ENCODE results near the gene PKP1.
A peak's percentile ranks its signal among the peaks of the same experiment; 100 is the strongest.

Gene PKP1

GRCh38 chr1:201351617-201352016 lies 68.3 kb downstream of the PKP1 start:
- no peak for DNase-seq (ENCODE audit: low spot score)

DNA sequence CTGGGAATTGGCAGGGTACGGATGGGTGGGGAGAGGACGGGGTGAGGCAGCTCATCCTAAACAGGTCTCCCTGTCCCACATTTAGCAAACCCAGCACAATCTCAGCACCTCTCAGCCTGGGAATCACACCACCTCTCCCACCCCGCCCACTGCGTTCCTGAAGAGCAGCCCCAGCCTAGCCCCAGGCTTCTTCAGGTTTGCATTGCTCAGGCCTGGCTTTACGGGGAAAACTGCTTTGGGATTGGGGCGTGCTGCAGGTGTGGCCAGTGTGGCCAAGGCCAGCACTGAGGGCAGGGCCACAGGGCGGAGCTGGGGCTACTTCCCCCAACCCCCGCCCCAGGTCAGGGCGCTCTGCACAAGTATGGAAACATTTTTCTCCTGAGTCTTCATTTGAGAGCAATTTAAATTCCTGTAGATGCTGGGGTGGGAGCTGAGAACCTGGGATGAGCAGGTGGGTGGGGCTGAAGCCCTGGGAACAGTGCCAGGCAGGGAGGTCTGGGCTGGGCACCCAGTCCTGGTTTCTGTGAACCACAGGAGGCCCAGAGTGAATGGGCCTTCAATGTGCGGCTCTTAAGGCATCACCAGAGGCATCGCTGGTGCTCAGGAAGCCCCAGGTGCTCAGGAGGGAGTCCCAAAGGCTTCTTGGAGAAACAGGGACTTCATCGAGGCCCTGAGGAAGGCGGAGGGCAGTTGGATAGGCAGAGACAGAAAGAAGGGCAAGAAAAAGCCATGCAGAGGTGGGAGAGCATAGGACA lies 70.1 kb downstream of the PKP1 start:
- DNase-seq (ENCODE audit: low spot score) = peak; percentile 30

DNA sequence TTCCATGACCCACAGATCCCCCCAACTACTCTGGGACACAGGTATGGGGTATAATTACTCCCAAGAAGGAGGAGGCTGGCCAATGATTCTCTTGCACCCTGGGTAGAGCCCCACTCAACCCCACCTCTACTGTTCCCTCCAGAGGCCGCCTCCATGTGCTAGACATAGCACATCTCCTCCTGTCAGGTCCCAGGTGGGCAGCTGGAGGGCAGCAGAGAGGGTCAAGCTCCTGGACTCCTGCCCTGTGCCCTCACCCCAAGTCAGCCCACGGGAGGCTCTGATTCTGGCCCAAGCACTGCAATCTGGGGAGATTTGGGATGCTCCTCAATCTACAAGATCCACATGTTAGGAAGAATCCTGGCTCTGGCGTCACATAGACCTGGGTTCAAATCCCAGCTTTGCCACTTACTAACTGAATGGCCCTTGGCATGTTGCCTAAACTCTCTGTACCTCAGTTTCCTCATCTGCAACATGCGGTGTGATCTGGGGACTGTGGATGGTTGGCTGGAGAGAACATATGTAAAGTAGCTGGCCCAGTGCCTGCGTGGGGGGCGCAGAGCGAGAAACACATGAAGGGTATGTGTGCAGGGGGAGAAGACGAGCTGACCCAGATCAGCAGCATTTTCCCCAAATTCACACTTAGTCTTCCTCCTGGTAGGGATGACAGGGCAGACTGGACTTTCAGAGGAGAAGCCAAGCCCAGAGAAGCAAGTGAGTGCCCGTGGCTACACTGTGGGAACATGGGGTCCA lies 71.0 kb downstream of the PKP1 start:
- DNase-seq (ENCODE audit: low spot score) = no peak

DNA sequence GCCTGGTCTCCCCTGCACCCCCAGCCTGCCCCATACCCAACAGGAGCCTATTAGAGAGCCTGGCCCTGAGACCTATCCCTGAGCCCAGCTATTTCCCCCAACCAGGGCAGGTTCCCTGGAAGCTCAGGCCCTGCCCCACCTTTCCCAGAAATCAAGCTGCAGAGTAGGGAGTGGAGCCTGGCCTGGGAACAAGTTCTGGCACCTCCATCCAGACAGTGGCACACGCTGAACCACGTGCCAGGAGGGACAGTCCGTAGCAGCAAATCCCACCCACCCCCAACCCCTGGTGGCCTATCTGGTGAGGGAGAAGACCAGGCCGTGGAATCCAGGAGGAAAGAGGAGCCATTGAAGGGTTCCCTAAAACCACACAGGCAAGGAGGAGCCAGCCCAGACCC lies 71.6 kb downstream of the PKP1 start:
- no peak for DNase-seq (ENCODE audit: low spot score)

GRCh38 chr1:201355471-201355870 lies 72.2 kb downstream of the PKP1 start:
- no peak for DNase-seq (ENCODE audit: low spot score)

DNA sequence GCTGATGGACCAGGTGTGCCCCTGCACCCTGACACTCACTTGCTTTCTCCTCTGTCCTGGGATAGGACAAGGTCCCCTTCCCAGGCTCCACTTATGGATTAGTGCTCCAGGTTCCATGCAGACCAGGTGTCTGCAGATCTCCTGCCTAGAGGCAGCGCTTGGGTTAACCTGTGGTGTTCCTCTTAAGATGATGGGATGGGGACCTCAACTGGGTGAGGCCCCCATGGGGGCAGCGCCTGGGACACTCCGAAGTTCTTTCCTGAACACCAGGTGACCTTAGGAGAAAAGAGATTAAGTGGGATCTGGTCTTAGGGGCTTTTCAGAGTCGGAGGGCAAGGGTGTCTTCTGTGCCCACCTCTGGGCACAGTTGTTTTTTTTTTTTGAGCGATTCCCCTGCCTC lies 72.9 kb downstream of the PKP1 start:
- DNase-seq (ENCODE audit: low spot score) = no peak

- no peak for DNase-seq (ENCODE audit: low spot score)
Observed at GRCh38 chr1:201356701-201357100, 73.4 kb downstream of the PKP1 start.

- no peak for DNase-seq (ENCODE audit: low spot score)
Observed at GRCh38 chr1:201357211-201357610, 73.9 kb downstream of the PKP1 start.

- DNase-seq (ENCODE audit: low spot score) = no peak
Observed at GRCh38 chr1:201357636-201358348, 74.5 kb downstream of the PKP1 start.

DNA sequence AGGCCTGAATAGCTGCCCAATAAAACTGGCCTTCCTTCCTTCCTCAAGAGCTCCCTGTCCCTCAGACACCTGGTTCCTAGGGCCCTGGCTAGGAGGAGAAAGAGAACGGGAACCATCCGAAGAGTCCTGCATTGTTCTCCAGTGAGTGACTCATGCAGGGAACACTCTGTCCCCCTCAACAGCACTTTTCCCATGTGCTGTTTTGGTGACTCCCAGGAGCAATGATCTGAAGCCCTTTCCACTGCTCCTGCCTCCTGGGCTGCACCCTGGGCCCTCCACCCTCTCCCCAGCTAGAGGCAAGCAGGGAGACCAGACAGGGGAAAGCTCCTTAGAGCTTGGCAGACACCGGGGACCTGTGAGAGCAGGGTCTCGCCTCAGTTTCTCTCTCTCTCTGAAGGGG lies 75.3 kb downstream of the PKP1 start:
- DNase-seq (ENCODE audit: low spot score) = no peak

DNA sequence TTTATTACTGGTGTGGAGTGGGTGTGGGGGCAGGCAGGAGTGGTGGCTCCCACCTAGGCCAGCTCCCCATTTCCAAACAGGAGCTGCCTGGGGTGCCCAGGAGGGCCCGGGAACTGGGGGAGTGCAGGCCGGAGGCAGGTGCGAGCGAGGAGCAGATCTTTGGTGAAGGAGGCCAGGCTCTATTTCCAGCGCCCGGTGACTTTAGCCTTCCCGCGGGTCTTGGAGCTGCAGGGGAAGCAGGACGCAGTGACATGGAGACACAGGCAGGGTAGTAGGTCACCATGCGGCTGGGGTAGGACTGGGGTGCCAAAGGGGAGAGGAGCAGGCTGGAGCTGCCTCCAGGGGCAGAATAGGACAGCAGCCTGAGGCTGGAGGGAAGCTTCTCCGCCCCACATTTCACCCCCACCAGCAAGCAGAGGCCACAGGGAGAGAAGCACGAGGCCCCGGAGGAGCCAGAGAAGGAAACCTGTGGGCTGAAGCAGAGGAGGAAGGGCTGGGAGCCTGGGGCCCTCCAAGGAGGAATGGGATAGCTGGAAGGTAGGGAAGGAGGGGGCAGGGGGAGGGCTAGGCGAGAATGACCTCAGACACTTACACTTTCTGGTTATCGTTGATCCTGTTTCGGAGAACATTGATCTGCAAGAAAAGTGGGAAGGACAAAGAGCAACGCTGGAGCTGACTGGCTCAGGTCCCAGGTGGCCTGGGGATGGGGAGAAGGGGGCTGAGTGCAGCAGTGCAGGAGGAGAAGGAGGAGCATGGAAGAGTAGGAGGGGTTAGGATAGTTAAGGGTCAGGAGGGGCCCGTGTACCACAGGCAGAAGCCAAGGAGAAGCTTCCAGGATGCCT lies 75.9 kb downstream of the PKP1 start:
- DNase-seq (ENCODE audit: low spot score) = no peak

DNA sequence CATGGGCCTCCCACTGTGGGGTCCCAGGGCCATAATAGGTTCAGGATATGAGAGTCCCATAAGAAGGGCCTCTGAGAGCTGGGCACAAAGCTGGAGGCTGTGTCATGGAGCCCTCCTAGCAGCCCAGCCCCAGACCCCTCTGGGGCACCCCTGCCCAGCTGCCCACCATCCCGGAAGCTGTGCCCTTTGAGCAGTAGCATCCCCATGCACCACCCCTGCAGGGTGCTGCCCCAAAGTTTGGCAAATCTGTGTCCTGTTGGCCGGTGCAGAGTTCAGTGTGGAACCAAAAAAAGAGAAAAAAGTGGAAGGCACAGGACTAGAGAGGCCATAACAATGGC lies 76.5 kb downstream of the PKP1 start:
- DNase-seq (ENCODE audit: low spot score) = no peak

DNA sequence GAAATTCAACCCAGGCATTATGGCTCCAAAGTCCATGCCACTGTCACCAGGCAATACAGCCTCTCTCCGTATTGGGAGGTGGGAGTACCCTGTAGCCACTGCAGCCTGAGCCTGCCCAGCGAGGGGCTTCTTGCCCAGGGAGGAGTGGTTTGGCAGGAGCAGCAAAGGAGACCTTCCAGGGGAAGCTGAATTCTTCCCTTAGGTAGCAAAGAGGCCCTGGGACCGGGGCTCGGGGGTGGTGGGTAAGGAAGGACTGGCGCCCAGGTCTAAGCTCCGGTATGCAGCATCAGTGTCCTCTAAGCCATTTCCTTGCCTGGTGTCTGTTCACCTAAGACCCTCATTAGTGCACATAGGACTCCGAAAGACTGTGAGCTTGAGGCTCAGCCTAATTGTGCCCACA lies 77.2 kb downstream of the PKP1 start:
- no peak for DNase-seq (ENCODE audit: low spot score)

DNA sequence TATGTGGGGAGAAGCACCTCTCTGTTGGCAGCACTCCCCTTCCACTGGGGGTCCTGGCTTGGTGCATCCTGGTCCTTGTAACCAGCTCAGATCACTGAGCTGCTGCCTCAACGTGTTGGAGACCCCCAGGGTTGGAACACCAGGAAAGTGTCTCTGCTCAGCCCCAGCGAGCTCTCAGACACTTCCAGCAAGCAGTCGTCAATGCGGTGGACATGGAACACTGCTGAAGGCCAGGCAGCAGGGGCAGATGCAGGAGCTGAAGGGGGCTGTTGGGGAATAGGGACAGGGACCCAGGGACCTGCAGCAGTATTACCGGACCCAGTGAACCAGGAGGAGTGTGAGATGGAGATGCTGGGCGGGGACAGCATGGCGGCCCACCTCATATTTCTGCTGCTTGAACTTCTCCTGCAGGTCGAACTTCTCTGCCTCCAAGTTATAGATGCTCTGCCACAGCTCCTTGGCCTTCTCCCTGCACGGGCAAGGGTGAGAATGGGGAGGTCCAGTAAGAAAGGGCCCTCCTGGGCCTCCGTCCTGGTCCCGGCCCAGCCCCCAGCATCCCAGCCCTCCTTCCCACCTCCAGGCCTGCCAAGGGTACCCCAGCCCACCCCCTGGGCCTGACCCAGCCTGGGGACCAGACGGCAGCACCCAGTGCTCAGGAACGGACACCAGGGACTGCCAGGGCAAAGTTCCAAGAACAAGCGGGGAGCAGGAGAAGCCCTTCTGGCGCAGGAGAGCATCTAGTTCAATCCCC lies 77.8 kb downstream of the PKP1 start:
- no peak for DNase-seq (ENCODE audit: low spot score)

DNA sequence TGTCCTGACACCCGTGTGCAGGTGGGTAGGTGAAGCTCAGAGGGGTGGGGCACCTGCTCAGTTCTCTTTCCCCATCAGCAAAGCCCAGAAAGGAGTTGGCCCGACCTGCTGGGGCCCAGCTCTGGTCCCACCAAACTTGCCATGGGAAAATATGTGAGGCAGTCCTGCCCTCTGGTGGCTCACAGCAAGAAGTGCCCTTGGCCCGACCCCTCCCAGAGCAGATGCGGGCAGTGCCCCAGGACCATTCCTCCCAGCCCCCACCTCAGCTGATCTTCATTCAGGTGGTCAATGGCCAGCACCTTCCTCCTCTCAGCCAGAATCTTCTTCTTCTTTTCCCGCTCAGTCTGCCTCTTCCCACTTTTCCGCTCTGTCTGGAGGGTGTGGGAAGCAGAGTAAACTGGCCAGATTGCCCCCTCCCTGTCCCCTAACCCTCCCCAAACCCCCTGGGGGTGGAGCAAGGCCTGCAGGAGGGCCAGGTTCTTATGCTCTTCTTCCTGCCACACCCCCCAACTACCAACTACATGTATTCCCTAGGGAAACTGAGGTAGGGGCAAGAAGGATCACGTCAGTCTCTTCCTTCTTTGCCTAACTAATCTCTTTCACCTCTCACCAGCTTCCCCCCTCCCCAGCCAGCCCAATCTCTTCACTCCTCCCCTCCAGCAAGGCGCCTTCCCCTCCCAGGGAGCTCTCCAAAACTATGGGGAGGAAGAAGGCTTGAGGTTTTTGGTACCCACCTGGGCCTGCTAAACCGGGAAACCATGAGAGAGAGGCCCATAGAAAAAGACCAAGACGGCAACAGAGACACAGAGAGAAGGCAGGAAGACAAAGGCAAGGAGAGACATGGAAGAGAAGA lies 78.6 kb downstream of the PKP1 start:
- peak; percentile 40 for DNase-seq (ENCODE audit: low spot score)

GRCh38 chr1:201362906-201363305 lies 79.6 kb downstream of the PKP1 start:
- DNase-seq (ENCODE audit: low spot score) = no peak

DNA sequence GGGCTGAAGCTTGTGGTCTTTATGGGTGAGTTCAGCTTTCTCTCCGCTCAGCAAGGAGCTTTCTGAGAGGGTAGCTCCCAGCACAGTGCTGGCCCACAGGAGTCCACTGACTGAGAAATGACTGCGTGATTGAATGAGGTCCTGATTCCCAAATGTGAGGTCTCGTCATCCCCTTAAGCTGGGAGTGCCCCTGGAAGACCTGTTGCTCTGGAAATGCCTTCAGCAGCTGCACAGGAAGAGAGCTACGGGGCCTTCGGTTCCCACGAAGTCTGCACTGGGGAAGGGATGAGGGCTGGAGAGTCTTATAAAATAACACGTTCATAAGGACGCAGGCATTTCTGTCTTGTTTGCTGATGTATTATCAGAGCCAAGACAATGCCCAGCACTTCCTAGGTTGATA lies 80.2 kb downstream of the PKP1 start:
- DNase-seq (ENCODE audit: low spot score) = no peak

- no peak for DNase-seq (ENCODE audit: low spot score)
Observed at GRCh38 chr1:201364808-201365105, 81.5 kb downstream of the PKP1 start.

DNA sequence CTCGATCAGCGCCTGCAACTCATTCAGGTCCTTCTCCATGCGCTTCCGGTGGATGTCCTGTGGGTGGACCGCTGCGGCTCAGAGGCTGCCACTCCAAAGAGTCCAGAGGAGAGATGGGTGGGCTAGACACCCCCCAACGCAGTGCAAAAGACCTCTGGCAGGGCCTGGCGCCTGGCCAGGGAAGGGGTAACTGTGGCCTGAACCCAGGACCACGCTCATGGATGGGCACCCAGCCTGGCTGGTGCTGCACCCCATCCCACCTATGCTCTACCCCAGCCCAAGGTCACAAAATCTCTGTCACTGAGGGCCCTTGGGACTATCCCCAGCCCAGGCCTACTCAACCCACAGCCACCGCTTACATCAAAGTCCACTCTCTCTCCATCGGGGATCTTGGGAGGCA lies 81.9 kb downstream of the PKP1 start:
- no peak for DNase-seq (ENCODE audit: low spot score)

DNA sequence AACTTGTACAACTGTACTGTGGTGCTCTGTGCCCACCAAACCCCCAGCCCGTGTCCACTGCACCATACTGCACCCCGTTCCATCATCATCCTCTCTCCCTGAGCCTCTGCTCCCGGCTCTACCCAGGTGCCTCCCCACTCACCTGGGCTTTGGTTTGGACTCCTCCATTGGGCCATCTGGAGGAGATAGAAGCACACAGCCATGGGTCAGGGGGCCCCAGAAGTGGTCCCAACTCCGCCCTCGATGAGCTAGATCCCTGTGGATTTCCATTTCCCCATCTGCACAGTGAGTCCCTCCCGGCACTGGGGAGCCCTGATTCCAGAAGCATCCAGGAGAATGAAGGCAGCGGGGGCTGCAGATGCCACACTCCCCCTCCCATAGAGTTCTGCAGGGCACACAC lies 83.4 kb downstream of the PKP1 start:
- no peak for DNase-seq (ENCODE audit: low spot score)

DNA sequence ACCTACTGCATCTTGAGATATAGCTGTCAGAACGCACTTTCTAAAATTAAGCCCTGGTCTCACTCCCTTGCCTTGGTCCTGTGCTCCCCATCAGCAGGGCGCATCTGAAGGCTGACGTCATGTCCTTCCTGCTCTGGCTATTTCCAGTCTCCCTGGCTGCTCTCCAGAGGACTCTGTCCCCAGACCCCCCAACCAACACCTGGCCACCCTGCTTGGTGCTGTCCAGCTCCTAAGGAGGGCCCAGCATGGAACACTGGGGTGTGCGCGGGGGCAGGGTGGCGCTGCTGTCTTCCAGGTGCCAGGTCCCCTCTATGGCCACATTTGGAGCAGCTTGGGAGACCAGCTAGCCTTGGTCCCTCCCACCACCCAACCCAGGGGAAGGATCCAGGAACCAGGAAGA lies 85.9 kb downstream of the PKP1 start:
- DNase-seq (ENCODE audit: low spot score) = no peak
